Activated B cell treated with CpG ODN at 0.5 μM for 24 hours (primary cell): ENCODE measurements around the gene LIPC. TPM values are rescaled to one million over a fixed set of nuclear protein-coding genes. Genes with fewer than 3 reads are reported as not detected.

ENCODE experiments used
- ATAC-seq: fragments of 200-7000 bp; cut with Tn5 transposase; one replicate; pipeline ENCODE4 v1.10.0; 2021; ENCODE audit warnings: low read depth, mild to moderate bottlenecking, moderate library complexity
- CTCF ChIA-PET: fragments of 350-600 bp; sonication (Branson Sonifier 250); formaldehyde crosslinking; loops from one replicate; lab custom pipeline; 2021; ENCODE audit warnings: antibody characterized with exemption; lab: Charles Lee
- POLR2A ChIA-PET: fragments of 350-600 bp; sonication (Branson Sonifier 250); formaldehyde crosslinking; loops from one replicate; lab custom pipeline; 2021; ENCODE audit warnings: antibody characterized with exemption; lab: Charles Lee
- DNase-seq: peaks from one replicate; pipeline ENCODE4 v3.0.0; 2022
- H3K27ac Mint-ChIP-seq: one replicate; pipeline ENCODE4 v1.8.0; 2020; ENCODE audit warnings: mixed read lengths
- H3K27me3 Mint-ChIP-seq: one replicate; pipeline ENCODE4 v1.8.0; 2021; ENCODE audit warnings: mixed read lengths
- H3K36me3 Mint-ChIP-seq: one replicate; pipeline ENCODE4 v1.8.0; 2021; ENCODE audit warnings: low read depth, mixed read lengths
- H3K4me1 Mint-ChIP-seq: one replicate; pipeline ENCODE4 v1.8.0; 2021; ENCODE audit warnings: mixed read lengths
- H3K4me3 Mint-ChIP-seq: one replicate; pipeline ENCODE4 v1.8.0; 2020; ENCODE audit warnings: mild to moderate bottlenecking, mixed read lengths
- H3K9me3 Mint-ChIP-seq: one replicate; pipeline ENCODE4 v1.8.0; 2020; ENCODE audit warnings: mixed read lengths
- intact Hi-C: fragments of 100-400 bp; cut with micrococcal nuclease; formaldehyde crosslinking; loops from one replicate; pipeline ENCODE4 v1.15.1; 2024
- total RNA-seq: library from RNA; stranded (reverse); gene quantifications from 2 replicates; pipeline ENCODE4 v1.2.3, GENCODE V29; 2022
- TF ChIP-seq, protein P1 (sequence below): fragments of 200-600 bp; IDR thresholded peaks from one replicate; pipeline ENCODE4 v1.8.0; 2022; ENCODE audit warnings: antibody characterized with exemption, mild to moderate bottlenecking

LIPC gene
- total RNA-seq, 1 donor from 2014 or later: not detected

DNA sequence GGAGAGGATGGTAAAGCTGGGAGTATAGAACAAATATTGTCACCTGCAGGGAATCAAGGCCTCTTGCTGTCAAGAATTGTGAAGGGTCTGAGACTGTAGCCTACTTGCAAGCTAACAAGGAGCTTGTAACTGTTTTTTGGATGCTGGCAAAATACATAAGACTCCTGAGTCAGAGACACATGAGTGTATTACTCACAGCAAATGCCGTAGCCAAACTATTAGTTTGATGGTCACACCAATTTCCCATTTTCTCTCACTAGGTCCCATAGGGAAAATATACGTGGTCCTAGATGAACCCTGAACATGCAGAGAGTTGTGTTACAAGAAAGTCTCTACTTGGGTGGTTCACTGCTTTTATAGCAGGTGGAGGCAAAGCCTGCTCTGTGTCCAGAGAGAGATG is 44.7 kb upstream of the LIPC start:
- TF ChIP-seq, protein P1, sequence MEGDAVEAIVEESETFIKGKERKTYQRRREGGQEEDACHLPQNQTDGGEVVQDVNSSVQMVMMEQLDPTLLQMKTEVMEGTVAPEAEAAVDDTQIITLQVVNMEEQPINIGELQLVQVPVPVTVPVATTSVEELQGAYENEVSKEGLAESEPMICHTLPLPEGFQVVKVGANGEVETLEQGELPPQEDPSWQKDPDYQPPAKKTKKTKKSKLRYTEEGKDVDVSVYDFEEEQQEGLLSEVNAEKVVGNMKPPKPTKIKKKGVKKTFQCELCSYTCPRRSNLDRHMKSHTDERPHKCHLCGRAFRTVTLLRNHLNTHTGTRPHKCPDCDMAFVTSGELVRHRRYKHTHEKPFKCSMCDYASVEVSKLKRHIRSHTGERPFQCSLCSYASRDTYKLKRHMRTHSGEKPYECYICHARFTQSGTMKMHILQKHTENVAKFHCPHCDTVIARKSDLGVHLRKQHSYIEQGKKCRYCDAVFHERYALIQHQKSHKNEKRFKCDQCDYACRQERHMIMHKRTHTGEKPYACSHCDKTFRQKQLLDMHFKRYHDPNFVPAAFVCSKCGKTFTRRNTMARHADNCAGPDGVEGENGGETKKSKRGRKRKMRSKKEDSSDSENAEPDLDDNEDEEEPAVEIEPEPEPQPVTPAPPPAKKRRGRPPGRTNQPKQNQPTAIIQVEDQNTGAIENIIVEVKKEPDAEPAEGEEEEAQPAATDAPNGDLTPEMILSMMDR: no peak
- POLR2A ChIA-PET: no interaction called here
- Mint-ChIP-seq H3K27me3 (peaks cover 2% of the 10 kb centered on the region), H3K4me3 (no peak overlapping the region), H3K27ac (no peak overlapping the region), H3K4me1 (no peaks in the 10 kb centered on the region), H3K9me3 (no peaks in the 10 kb centered on the region), H3K36me3 (no peaks in the 10 kb centered on the region)
- ATAC-seq (no peak), DNase-seq (no peak)
- intact Hi-C loops: no loop called here
- CTCF ChIA-PET: no interaction called here

- Mint-ChIP-seq H3K36me3 (no peaks in the 10 kb centered on the region), H3K4me1 (no peaks in the 10 kb centered on the region), H3K9me3 (no peaks in the 10 kb centered on the region), H3K4me3 (no peak overlapping the region), H3K27me3 (peaks cover 2% of the 10 kb centered on the region), H3K27ac (no peak overlapping the region)
- no peak for ATAC-seq
- POLR2A ChIA-PET: no interaction called here
- CTCF ChIA-PET: no interaction called here
- TF ChIP-seq, protein P1: no peak
- no peak for DNase-seq
- intact Hi-C loops: no loop called here
Observed at GRCh38 chr15:58388211-58388610, 43.6 kb upstream of the LIPC start.

DNA sequence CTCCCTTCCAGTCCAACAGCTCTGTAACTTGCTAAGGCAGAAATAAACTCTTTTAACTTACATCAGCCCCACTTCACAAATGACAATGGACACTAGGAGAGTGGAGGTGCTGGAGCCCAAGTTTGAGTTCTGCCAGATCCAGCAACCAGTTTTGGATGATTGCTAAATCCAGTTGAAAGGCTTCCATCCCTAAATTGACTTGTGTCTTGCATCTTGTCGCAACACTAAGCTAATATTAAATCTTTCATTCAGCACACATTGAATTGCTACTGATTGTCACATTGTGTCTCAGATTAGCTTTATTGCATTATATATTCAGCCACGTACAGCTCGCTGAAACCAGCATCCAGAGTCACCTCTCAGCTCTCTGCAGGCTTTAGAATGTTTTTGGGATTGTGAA is 41.7 kb upstream of the LIPC start:
- Mint-ChIP-seq H3K27ac (no peak overlapping the region), H3K9me3 (no peaks in the 10 kb centered on the region), H3K4me3 (no peak overlapping the region), H3K4me1 (no peaks in the 10 kb centered on the region), H3K27me3 (peaks cover 5% of the 10 kb centered on the region), H3K36me3 (no peaks in the 10 kb centered on the region)
- ATAC-seq: no peak
- ChIA-PET POLR2A (no interaction called here), CTCF (no interaction called here)
- TF ChIP-seq, protein P1: no peak
- no peak for DNase-seq
- intact Hi-C loops: loop anchor here (5.0 kb wide), 1 partner anchor 383 kb away; no protein-coding TSS in a partner anchor

- ChIA-PET CTCF (no interaction called here), POLR2A (no interaction called here)
- Mint-ChIP-seq H3K4me3 (no peak overlapping the region), H3K4me1 (no peaks in the 10 kb centered on the region), H3K27ac (no peak overlapping the region), H3K27me3 (peaks cover 5% of the 10 kb centered on the region), H3K36me3 (no peaks in the 10 kb centered on the region), H3K9me3 (no peaks in the 10 kb centered on the region)
- DNase-seq (no peak), ATAC-seq (no peak)
- TF ChIP-seq, protein P1: no peak
- intact Hi-C loops: loop anchor here (5.0 kb wide), 1 partner anchor 383 kb away; no protein-coding TSS in a partner anchor
Observed at GRCh38 chr15:58390655-58391054, 41.1 kb upstream of the LIPC start.

- Mint-ChIP-seq H3K9me3 (no peaks in the 10 kb centered on the region), H3K4me1 (no peaks in the 10 kb centered on the region), H3K27ac (no peak overlapping the region), H3K36me3 (no peaks in the 10 kb centered on the region), H3K27me3 (peaks cover 7% of the 10 kb centered on the region), H3K4me3 (no peak overlapping the region)
- DNase-seq (no peak), ATAC-seq (no peak)
- intact Hi-C loops: loop anchor here (5.0 kb wide), 1 partner anchor 384 kb away; no protein-coding TSS in a partner anchor
- ChIA-PET CTCF (no interaction called here), POLR2A (no interaction called here)
- TF ChIP-seq, protein P1: no peak
Observed at GRCh38 chr15:58391088-58391487, 40.7 kb upstream of the LIPC start.
